Transverse colon (tissue), 4 donors: ENCODE data around the gene GFRA1. TPM values are rescaled to one million over a fixed set of nuclear protein-coding genes. Genes with fewer than 3 reads are reported as not detected.

Source experiments
- DNase-seq: peaks from one replicate; pipeline ENCODE4 v3.0.0-alpha.2; 2019
- H3K27ac ChIP-seq, 4 donors: fragments of 200-600 bp; sonication (generic); 2 replicates each; pipeline ENCODE4 v1.5.1; 2016 to 2018; ENCODE audit warnings: inconsistent platforms in 4 of 4
- H3K27me3 ChIP-seq: fragments of 200-600 bp; sonication (generic); 2 replicates; pipeline ENCODE4 v1.5.1; 2017; ENCODE audit warnings: inconsistent platforms
- H3K36me3 ChIP-seq, 4 donors: fragments of 200-600 bp; sonication (generic); 2 replicates each; pipeline ENCODE4 v1.5.1; 2017 to 2019; ENCODE audit warnings: inconsistent platforms in 4 of 4
- H3K4me1 ChIP-seq, 4 donors: fragments of 200-600 bp; sonication (generic); 2 replicates each; pipeline ENCODE4 v1.5.1; 2017 to 2020; ENCODE audit warnings: inconsistent platforms in 4 of 4
- H3K4me3 ChIP-seq, 4 donors: fragments of 200-600 bp; sonication (generic); 1 replicate in 1 of 4; 2 replicates in 3 of 4; pipeline versions ENCODE4 v1.5.1 to v1.6.1; 2017 to 2019; ENCODE audit warnings: inconsistent platforms in 4 of 4
- H3K9me3 ChIP-seq, 2 donors: fragments of 200-600 bp; sonication (generic); 2 replicates each; pipeline ENCODE4 v1.5.1; 2017 to 2019; ENCODE audit warnings: inconsistent platforms in 2 of 2
- CTCF ChIP-seq, 5 experiments: fragments of 200-600 bp in 3 of 5; fragments of 450-650 bp in 2 of 5; sonication (generic) in 3 of 5; IDR thresholded peaks; 1 replicate in 2 of 5; 2 replicates in 3 of 5; pipeline ENCODE4 v1.5.1; 2016 to 2017; ENCODE audit warnings: antibody characterized with exemption in 5 of 5, inconsistent platforms in 3 of 5, mild to moderate bottlenecking in 2 of 5, moderate library complexity in 1 of 5
- EP300 ChIP-seq: sonication (generic); formaldehyde crosslinking; IDR thresholded peaks from one replicate; pipeline ENCODE4 v1.6.1; 2017; ENCODE audit warnings: antibody characterized with exemption, low read depth
- POLR2A ChIP-seq: fragments of 450-650 bp; IDR thresholded peaks from one replicate; pipeline ENCODE4 v1.6.1; 2016; ENCODE audit warnings: antibody characterized with exemption, mild to moderate bottlenecking, moderate library complexity
- POLR2AphosphoS5 ChIP-seq, 3 donors: sonication (generic); formaldehyde crosslinking; IDR thresholded peaks; one replicate each; pipeline ENCODE4 v1.6.1; 2016; ENCODE audit warnings: antibody characterized with exemption in 3 of 3
- WGBS, 2 donors: methylation state at CpG; one replicate each; pipeline ENCODE4 v1.1.5; 2018; ENCODE audit warnings: low coverage in 1 of 2; 5-methylcytosine and 5-hydroxymethylcytosine counted together
- in situ Hi-C, 4 donors: fragments of 200-750 bp; cut with MboI; loops; one replicate each; pipeline versions ENCODE4 v1.15.0 to v1.15.1; 2017; ENCODE audit warnings: low sequenced_read_pairs in 3 of 4, low pct_ligation_motif_present in 1 of 4, low pct_unique_long_range_greater_than_20kb in 1 of 4
- intact Hi-C: fragments of 100-400 bp; cut with DNase I; formaldehyde crosslinking; loops from one replicate; pipeline ENCODE4 v1.15.1; 2023; ENCODE audit warnings: low total_unique reads
- total RNA-seq, 4 donors: library from RNA; depleted of rRNA; stranded (reverse); fragments of >200 nt; gene quantifications; one replicate each; pipeline ENCODE4 v1.1.0, GENCODE V29; 2016

The GFRA1 gene
- total RNA-seq, 4 donors from 2014 or later: 12.0 to 32.8 (median 17.3) TPM

DNA sequence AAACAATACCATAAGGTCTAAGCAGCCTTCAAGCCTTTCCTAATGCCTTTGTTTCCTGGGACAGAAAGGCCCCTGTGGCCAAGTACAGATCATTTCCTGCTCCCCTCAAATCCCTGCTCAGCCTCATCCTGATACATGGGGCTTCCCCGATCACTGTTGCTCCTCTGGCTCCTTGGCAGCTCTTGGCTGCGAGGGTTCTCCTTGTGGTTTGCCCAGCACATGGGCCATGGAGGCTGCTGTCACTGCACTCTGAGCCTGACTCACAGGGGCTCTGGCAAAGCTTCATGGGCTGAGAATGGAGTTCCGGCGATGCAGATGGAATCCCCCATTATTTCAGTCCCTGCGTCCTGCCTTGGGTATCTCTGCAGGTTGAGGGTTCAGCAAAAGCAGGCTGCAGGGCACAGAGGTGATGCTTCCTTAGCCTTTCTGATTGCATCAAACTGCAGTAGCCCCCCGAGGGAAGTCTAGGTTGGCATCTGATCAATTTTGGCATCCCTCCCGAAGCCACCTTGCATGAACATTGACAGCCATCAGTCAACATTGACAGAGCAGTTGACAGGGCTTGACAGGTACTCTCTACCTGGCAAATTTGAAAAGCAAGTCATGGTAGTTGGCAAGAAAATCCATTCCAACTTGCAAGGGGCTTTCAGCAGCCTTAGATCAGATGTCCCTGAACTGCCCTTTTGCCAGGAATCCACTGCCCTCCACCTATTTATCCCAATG, 168.6 kb downstream of the GFRA1 start:
- H3K9me3 ChIP-seq: no peaks in the 10 kb centered on the region
- H3K4me1 ChIP-seq: peaks cover 0 to under 1% (median 0%) of the 10 kb centered on the region in 4 donors
- in situ Hi-C loops (no loop called here), intact Hi-C loops (no loop called here)
- 83% methylated on average over 6 of the region's 7 CpGs; no CpG with 5 or more reads in 1 of the 2 donors for WGBS, 2 donors
- no peaks in the 10 kb centered on the region for H3K27me3 ChIP-seq
- TF ChIP-seq EP300: no peak
- TF ChIP-seq POLR2AphosphoS5 (IDR thresholded peaks at IDR 0.05): no peak
- TF ChIP-seq POLR2A: no peak
- no peak for TF ChIP-seq CTCF (IDR thresholded peaks at IDR 0.05)
- no peak overlapping the region for H3K4me3 ChIP-seq
- H3K27ac ChIP-seq: no peak overlapping the region
- H3K36me3 ChIP-seq: no peaks in the 10 kb centered on the region
- no peak for DNase-seq

DNA sequence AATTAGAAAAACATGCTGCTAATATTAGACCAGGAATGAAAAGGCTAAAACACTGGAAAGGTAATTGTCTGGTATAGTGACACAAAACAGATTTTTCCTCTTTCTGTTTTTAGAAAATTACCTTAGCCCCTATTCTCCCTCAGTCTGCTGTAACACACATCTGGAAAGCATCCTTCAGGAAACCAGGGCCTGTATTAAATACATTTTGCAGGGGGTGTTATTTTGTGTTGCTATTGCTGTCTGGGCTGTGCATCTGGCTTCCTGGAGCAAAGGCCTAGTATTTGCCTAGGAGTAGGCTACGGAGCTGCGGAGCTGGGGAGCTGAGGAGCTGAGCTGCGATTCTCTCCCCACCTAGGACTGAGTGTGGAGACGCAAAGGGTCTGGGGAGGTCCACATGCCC, 169.3 kb downstream of the GFRA1 start:
- Histone ChIP-seq H3K9me3 (no peaks in the 10 kb centered on the region), H3K27ac (no peak overlapping the region), H3K4me3 (no peak overlapping the region), H3K36me3 (no peaks in the 10 kb centered on the region), H3K27me3 (no peaks in the 10 kb centered on the region), H3K4me1 (peaks cover 0 to 7% (median 0%) of the 10 kb centered on the region in 4 donors)
- no peak for DNase-seq
- TF ChIP-seq CTCF (IDR thresholded peaks at IDR 0.05) (no peak), POLR2AphosphoS5 (IDR thresholded peaks at IDR 0.05) (no peak), POLR2A (no peak), EP300 (no peak)
- intact Hi-C loops (no loop called here), in situ Hi-C loops (no loop called here)
- 82% methylated on average over 4 of the region's 4 CpGs; no CpG with 5 or more reads in 1 of the 2 donors for WGBS, 2 donors

DNA sequence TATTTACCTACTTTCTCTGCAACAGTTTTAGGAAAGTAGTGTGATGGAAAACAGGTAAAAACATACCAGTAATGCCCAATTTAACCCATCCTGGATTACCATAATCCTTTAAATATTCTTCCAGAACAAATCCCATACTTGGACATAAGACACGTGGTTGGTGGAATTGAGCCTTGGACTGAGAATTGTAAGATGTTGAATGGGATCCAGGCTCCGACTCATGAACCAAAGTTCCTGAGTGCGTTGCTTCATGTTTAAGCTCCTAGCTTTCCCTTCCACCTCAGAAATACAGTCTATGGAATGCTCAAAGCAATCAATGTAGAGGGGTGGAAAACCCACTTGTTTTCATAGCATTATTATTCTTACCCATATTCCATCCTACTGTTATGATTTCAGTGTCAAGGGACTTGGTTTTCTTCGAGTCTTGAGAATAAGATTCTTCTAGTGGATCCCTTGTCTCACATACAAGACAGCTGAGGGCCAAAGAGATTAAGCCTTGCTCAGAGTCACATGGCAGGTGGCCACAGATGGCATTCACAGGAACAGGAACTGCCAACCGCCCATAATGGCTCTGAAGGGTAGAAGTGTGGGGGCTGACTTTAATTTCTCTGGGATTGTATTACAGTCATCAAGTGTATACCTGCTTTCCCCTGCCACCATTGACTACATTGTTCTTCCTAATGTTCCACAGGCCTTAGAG, 171.2 kb downstream of the GFRA1 start:
- Histone ChIP-seq H3K4me1 (peaks cover 0 to 10% (median 0%) of the 10 kb centered on the region in 4 donors), H3K27me3 (no peaks in the 10 kb centered on the region), H3K9me3 (no peaks in the 10 kb centered on the region), H3K4me3 (no peak overlapping the region), H3K27ac (no peak overlapping the region), H3K36me3 (no peaks in the 10 kb centered on the region)
- TF ChIP-seq POLR2AphosphoS5 (IDR thresholded peaks at IDR 0.05): no peak
- TF ChIP-seq EP300: no peak
- no peak for TF ChIP-seq POLR2A
- no peak for TF ChIP-seq CTCF (IDR thresholded peaks at IDR 0.05)
- intact Hi-C loops: no loop called here
- WGBS, 2 donors: 43 to 79% methylated on average over 2 to 5 of the region's 5 CpGs
- no peak for DNase-seq
- in situ Hi-C loops: no loop called here

DNA sequence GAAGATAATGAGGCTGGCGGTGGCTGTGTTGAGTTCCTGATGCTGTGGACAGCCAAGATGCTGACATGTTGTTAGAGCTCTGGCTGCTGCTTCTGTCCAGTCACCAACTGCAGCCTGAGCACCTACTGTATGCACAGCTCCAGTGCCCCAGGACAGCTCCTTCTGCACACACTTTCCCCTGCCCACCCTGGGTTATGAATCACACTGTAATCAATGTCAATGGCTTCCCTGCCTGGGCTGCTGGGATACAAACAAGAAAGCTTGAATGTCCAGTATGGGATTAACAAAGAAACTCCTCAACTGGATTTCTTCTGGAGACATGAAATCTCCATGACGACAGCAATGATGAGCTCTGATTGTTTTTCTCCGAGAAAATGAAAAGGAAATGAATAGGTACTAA, 172.0 kb downstream of the GFRA1 start:
- no peak overlapping the region for H3K27ac ChIP-seq
- no peak overlapping the region for H3K4me3 ChIP-seq
- peaks cover 0 to 10% (median 0%) of the 10 kb centered on the region in 4 donors for H3K4me1 ChIP-seq
- no peaks in the 10 kb centered on the region for H3K27me3 ChIP-seq
- H3K36me3 ChIP-seq: no peaks in the 10 kb centered on the region
- DNase-seq: no peak
- H3K9me3 ChIP-seq: no peaks in the 10 kb centered on the region
- no peak for TF ChIP-seq EP300
- TF ChIP-seq POLR2A: no peak
- TF ChIP-seq POLR2AphosphoS5 (IDR thresholded peaks at IDR 0.05): no peak
- no peak for TF ChIP-seq CTCF (IDR thresholded peaks at IDR 0.05)
- WGBS, 2 donors: 86 to 89% methylated on average over 3 of the region's 3 CpGs
- in situ Hi-C loops (no loop called here), intact Hi-C loops (no loop called here)
